HCT116 (cell line): ENCODE measurements around the gene GPR75. TPM values are rescaled to one million over a fixed set of nuclear protein-coding genes. Genes with fewer than 3 reads are reported as not detected.
"Not testable (repeated sequence)": the region's sequence is repeated elsewhere in the genome, so short reads cannot be mapped to it uniquely, and the experiment has no call there.

ENCODE experiments used
- ATAC-seq: fragments of 200-7000 bp; cut with Tn5 transposase; 2 replicates; pipeline ENCODE4 v1.9.1; 2020; ENCODE audit warnings: mild to moderate bottlenecking, moderate library complexity
- BruUV-seq: library from RNA; stranded (reverse); fragments of 400-500 nt; replicated peaks from 2 replicates; lab custom pipeline; 2021; lab: Mats Ljungman, UMichigan
- CTCF ChIA-PET: fragments of 300-600 bp; sonication (Branson Sonifier 250); formaldehyde crosslinking; loops from one replicate; lab custom pipeline; 2021; ENCODE audit warnings: antibody characterized with exemption; lab: Charles Lee
- POLR2A ChIA-PET: fragments of 300-600, 350-600 bp; sonication (Branson Sonifier 250); formaldehyde crosslinking; loops from one replicate; lab custom pipeline; 2021; ENCODE audit warnings: antibody characterized with exemption; lab: Charles Lee
- RAD21 ChIA-PET, 2 experiments: fragments of 300-600 bp; sonication (Branson Sonifier 250); formaldehyde crosslinking; loops; one replicate each; lab custom pipeline; 2023; ENCODE audit warnings: low total read pairs in 2 of 2; ENCODE audit not compliant: uncharacterized antibody in 2 of 2, unreplicated experiment in 2 of 2, low non-redundant PET in 1 of 2; lab: Charles Lee
- DNase-seq: peaks from one replicate; pipeline ENCODE4 v3.0.0-alpha.2; 2010; ENCODE audit warnings: low read depth, low spot score
- H2AFZ ChIP-seq: fragments of 200-600 bp; shearing (Covaris generic), sonication (generic); 2 replicates; pipeline ENCODE4 v1.6.1; 2017; ENCODE audit warnings: low read depth, mixed run types, mixed read lengths, antibody characterized with exemption, low read length; ENCODE audit not compliant: poor library complexity, severe bottlenecking
- H3K27ac ChIP-seq: 2 replicates; pipeline ENCODE4 v1.5.1; 2012; ENCODE audit warnings: low read depth, low read length
- H3K27me3 ChIP-seq: fragments of 200-600 bp; sonication (generic); 2 replicates; pipeline ENCODE4 v1.6.1; 2016; ENCODE audit warnings: mixed run types, low read length, mixed read lengths; ENCODE audit not compliant: insufficient read depth
- H3K36me3 ChIP-seq, 2 experiments: fragments of 200-500 bp in 1 of 2; fragments of 200-600 bp in 1 of 2; sonication (Bioruptor generic) in 1 of 2; sonication (generic) in 1 of 2; 2 replicates each; pipeline versions ENCODE4 v1.5.1 to v1.6.1; 2014 to 2016; ENCODE audit warnings: low read length in 2 of 2, inconsistent platforms in 1 of 2, mixed read lengths in 1 of 2, mixed run types in 1 of 2; ENCODE audit not compliant: insufficient read depth in 2 of 2, control insufficient read depth in 1 of 2
- H3K4me1 ChIP-seq, 2 experiments: fragments of 200-600 bp in 1 of 2; sonication (generic) in 1 of 2; 2 replicates each; pipeline versions ENCODE4 v1.5.1 to v1.6.1; 2012 to 2017; ENCODE audit warnings: low read length in 2 of 2, inconsistent platforms in 1 of 2, mild to moderate bottlenecking in 1 of 2, mixed read lengths in 1 of 2, mixed run types in 1 of 2, moderate library complexity in 1 of 2; ENCODE audit not compliant: insufficient read depth in 2 of 2, control insufficient read depth in 1 of 2
- H3K4me2 ChIP-seq: fragments of 200-600 bp; sonication (generic); 2 replicates; pipeline ENCODE4 v1.6.1; 2017; ENCODE audit warnings: mixed run types, low read length, mixed read lengths
- H3K4me3 ChIP-seq, 2 experiments: fragments of 200-600 bp in 1 of 2; sonication (generic) in 1 of 2; replicated peaks in 1 of 2; 2 replicates each; pipeline ENCODE4 v1.5.1; 2011 to 2016; ENCODE audit warnings: low read length in 2 of 2, control low read depth in 1 of 2, low read depth in 1 of 2, mild to moderate bottlenecking in 1 of 2, mixed read lengths in 1 of 2, mixed run types in 1 of 2
- H3K79me2 ChIP-seq: fragments of 200-600 bp; sonication (generic); 2 replicates; pipeline ENCODE4 v1.6.1; 2017; ENCODE audit warnings: mild to moderate bottlenecking, mixed run types, low read length, moderate library complexity, mixed read lengths; ENCODE audit not compliant: insufficient read depth
- H3K9ac ChIP-seq: fragments of 200-600 bp; sonication (generic); 2 replicates; pipeline ENCODE4 v1.6.1; 2016; ENCODE audit warnings: low read length, mixed read lengths
- H3K9me2 ChIP-seq: fragments of 200-600 bp; sonication (generic), shearing (Covaris generic); 2 replicates; pipeline ENCODE4 v1.6.1; 2017; ENCODE audit warnings: mixed run types, mild to moderate bottlenecking, moderate library complexity; ENCODE audit not compliant: insufficient read depth
- H3K9me3 ChIP-seq, 2 experiments: fragments of 200-500 bp in 1 of 2; fragments of 200-600 bp in 1 of 2; sonication (Bioruptor generic) in 1 of 2; sonication (generic) in 1 of 2; 2 replicates each; pipeline ENCODE4 v1.6.1; 2014 to 2017; ENCODE audit warnings: low read length in 2 of 2, mixed read lengths in 2 of 2, inconsistent platforms in 1 of 2, low read depth in 1 of 2, mild to moderate bottlenecking in 1 of 2, mixed run types in 1 of 2, moderate library complexity in 1 of 2; ENCODE audit not compliant: control insufficient read depth in 1 of 2, insufficient read depth in 1 of 2
- H4K20me1 ChIP-seq: fragments of 200-600 bp; sonication (generic), shearing (Covaris generic); 2 replicates; pipeline ENCODE4 v1.6.1; 2017; ENCODE audit warnings: mixed run types, mild to moderate bottlenecking, moderate library complexity; ENCODE audit not compliant: insufficient read depth
- FOSL1 ChIP-seq: IDR thresholded peaks from 2 replicates; pipeline ENCODE4 v1.6.1; 2012; ENCODE audit warnings: low read depth
- RAD21 ChIP-seq: IDR thresholded peaks from 2 replicates; pipeline ENCODE4 v1.6.1; 2012; ENCODE audit warnings: low read depth, mild to moderate bottlenecking
- SIN3A ChIP-seq: IDR thresholded peaks from 2 replicates; pipeline ENCODE4 v1.6.1; 2012; ENCODE audit warnings: low read depth
- TCF7L2 ChIP-seq: IDR thresholded peaks from 2 replicates; pipeline ENCODE4 v1.7.0; 2011; ENCODE audit warnings: borderline replicate concordance, inconsistent platforms; ENCODE audit not compliant: insufficient read depth, insufficient read length; ENCODE audit errors: extremely low read depth
- intact Hi-C: fragments of 100-400 bp; cut with micrococcal nuclease; formaldehyde crosslinking; loops from 2 replicates; pipeline ENCODE4 v1.10.0; 2022
- total RNA-seq: library from RNA; stranded (reverse); gene quantifications from one replicate; pipeline ENCODE4 v1.2.1, GENCODE V29; 2021; ENCODE audit not compliant: unreplicated experiment
- TF ChIP-seq, protein P1 (sequence below), 3 experiments: fragments of 200-600 bp in 1 of 3; sonication (generic) in 1 of 3; IDR thresholded peaks in 2 of 3; conservative IDR thresholded peaks in 1 of 3; 2 replicates each; pipeline ENCODE4 v1.5.1; 2012 to 2017; ENCODE audit warnings: low read depth in 2 of 3, low read length in 2 of 3, antibody characterized with exemption in 1 of 3, borderline replicate concordance in 1 of 3, control low read depth in 1 of 3, mild to moderate bottlenecking in 1 of 3, mixed read lengths in 1 of 3, mixed run types in 1 of 3, moderate library complexity in 1 of 3; ENCODE audit not compliant: insufficient read depth in 1 of 3
- TF ChIP-seq, protein P2 (sequence below): IDR thresholded peaks from 2 replicates; pipeline ENCODE4 v1.6.1; 2012

The GPR75 gene
- total RNA-seq, 1 experiment from 2014 or later: 1.2 TPM

- H3K9me3 ChIP-seq, H4K20me1 ChIP-seq, RAD21 ChIA-PET, H3K79me2 ChIP-seq, CTCF ChIA-PET, BruUV-seq, H3K27ac ChIP-seq, H3K4me3 ChIP-seq, H3K9ac ChIP-seq, H3K36me3 ChIP-seq, POLR2A ChIA-PET, H3K9me2 ChIP-seq, H3K27me3 ChIP-seq, intact Hi-C loops, H3K4me2 ChIP-seq, H3K4me1 ChIP-seq, H2AFZ ChIP-seq: not testable (repeated sequence)
- TF ChIP-seq, protein P1, sequence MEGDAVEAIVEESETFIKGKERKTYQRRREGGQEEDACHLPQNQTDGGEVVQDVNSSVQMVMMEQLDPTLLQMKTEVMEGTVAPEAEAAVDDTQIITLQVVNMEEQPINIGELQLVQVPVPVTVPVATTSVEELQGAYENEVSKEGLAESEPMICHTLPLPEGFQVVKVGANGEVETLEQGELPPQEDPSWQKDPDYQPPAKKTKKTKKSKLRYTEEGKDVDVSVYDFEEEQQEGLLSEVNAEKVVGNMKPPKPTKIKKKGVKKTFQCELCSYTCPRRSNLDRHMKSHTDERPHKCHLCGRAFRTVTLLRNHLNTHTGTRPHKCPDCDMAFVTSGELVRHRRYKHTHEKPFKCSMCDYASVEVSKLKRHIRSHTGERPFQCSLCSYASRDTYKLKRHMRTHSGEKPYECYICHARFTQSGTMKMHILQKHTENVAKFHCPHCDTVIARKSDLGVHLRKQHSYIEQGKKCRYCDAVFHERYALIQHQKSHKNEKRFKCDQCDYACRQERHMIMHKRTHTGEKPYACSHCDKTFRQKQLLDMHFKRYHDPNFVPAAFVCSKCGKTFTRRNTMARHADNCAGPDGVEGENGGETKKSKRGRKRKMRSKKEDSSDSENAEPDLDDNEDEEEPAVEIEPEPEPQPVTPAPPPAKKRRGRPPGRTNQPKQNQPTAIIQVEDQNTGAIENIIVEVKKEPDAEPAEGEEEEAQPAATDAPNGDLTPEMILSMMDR (IDR thresholded peaks at IDR 0.05 in 2 of 3, conservative IDR thresholded peaks at IDR 0.05 in 1 of 3; ENCODE audit: borderline replicate concordance in 1 of 3, insufficient read depth in 1 of 3, low read depth in 2 of 3, low read length in 2 of 3): peak; percentile 21 to 46 (median 45); a peak in 4 of 6 replicates
- TF ChIP-seq RAD21: peak; percentile 58
- peak; percentile 89 for ATAC-seq
- DNase-seq: peak; percentile 28
These were observed 36.1 kb downstream of the GPR75 start for GRCh38 chr2:53823639-53824038.

GRCh38 chr2:53821810-53822209, 38.0 kb downstream of the GPR75 start:
- H3K4me2 ChIP-seq: no peak overlapping the region
- no peak for TF ChIP-seq FOSL1
- TF ChIP-seq, protein P1 (IDR thresholded peaks at IDR 0.05 in 2 of 3, conservative IDR thresholded peaks at IDR 0.05 in 1 of 3; ENCODE audit: borderline replicate concordance in 1 of 3, insufficient read depth in 1 of 3, low read depth in 2 of 3, low read length in 2 of 3): no peak
- TF ChIP-seq, protein P2, sequence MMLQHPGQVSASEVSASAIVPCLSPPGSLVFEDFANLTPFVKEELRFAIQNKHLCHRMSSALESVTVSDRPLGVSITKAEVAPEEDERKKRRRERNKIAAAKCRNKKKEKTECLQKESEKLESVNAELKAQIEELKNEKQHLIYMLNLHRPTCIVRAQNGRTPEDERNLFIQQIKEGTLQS: no peak
- no peak for TF ChIP-seq TCF7L2
- TF ChIP-seq SIN3A: no peak
- TF ChIP-seq, all 23 proteins: peak for 0
- no TSS peak for BruUV-seq
- ChIA-PET CTCF (no interaction called here), POLR2A (no interaction called here), RAD21 (no interaction called here)
- H3K36me3 ChIP-seq: no peaks in the 10 kb centered on the region; a peak in 1 of 4 replicates
- H4K20me1 ChIP-seq: no peaks in the 10 kb centered on the region
- H3K4me1 ChIP-seq: no peaks in the 10 kb centered on the region
- H3K79me2 ChIP-seq: no peaks in the 10 kb centered on the region
- H3K27me3 ChIP-seq: no peaks in the 10 kb centered on the region
- H3K27ac ChIP-seq: no peak overlapping the region
- ATAC-seq: no peak
- no peaks in the 10 kb centered on the region for H3K9me3 ChIP-seq
- intact Hi-C loops: no loop called here
- no peak for DNase-seq
- H3K9ac ChIP-seq: no peak overlapping the region
- no peak overlapping the region for H2AFZ ChIP-seq
- no peaks in the 10 kb centered on the region for H3K9me2 ChIP-seq
- no peak overlapping the region for H3K4me3 ChIP-seq
